ENCODE data around the gene TMX4. TPM values are rescaled to one million over a fixed set of nuclear protein-coding genes. Genes with fewer than 3 reads are reported as not detected.

TMX4 gene, protein sequence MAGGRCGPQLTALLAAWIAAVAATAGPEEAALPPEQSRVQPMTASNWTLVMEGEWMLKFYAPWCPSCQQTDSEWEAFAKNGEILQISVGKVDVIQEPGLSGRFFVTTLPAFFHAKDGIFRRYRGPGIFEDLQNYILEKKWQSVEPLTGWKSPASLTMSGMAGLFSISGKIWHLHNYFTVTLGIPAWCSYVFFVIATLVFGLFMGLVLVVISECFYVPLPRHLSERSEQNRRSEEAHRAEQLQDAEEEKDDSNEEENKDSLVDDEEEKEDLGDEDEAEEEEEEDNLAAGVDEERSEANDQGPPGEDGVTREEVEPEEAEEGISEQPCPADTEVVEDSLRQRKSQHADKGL
- total RNA-seq (2022; extraction: Qiagen RNA extraction; ENCODE audit: low read depth) = 13.4 to 15.2 TPM (median 13.8 TPM) in 5 replicates

DNA sequence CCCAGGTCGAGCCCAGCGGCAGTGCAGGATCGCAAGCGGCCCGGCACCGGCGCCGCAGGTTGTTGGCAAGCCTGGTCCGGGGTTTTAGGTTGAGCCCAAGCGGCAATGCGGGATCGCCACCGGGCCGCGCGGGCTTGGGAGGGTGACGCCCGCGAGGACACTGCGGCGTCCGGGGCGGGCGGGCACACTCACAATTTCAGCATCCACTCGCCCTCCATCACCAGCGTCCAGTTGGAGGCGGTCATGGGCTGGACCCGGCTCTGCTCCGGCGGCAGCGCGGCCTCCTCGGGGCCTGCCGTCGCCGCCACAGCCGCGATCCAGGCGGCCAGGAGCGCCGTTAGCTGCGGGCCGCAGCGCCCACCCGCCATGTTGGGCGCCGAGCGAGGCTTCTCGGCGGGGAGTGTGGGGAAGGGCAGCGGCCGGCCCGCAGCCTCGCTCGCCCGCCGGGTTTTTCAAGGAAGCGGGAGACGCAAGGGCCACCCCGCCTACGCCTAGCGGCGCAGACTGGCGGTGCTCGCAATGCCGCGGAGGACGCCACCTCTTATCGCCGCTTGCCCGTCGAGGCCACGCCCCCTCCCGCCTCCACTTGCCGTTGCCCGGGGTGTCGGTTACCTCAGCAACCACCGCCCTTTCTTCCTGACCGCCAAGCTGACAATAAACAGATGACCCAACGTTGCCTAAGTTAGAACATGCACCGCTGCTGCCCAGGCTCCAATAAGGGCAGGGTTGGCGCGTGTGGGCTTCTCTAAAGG is at the start of gene TMX4:
Gene TMX4, minus strand, starts transcription at position 516 of the 752 bp plus-strand sequence. Its CDS starts 148 bp downstream, at position 368.

DNA sequence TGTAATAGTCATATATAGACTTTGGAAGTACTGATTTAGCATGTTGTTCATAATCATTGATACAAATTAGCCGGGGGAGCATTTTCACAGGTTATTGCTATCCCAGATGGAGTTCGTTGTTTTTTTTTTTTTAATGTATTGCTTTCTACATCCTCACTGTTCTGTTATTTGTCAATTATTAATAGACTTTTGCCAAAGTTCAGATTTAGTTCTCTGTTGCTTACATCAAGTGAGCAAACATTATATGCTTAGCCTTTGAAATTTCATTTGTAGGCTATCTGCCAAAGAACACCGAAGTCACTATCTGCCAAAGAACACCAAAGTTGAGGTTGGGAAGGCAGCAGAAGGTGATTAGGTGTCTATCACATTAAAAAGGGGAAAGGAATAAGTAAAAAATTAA is 79.2 kb downstream of the TMX4 start, which contains the start of gene HAO1:
Gene HAO1, minus strand, starts transcription at position 118 of the 400 bp plus-strand sequence. Its CDS starts 36 bp downstream, at position 82.

Other genes starting within 250 kb of the TMX4 start
- gene HAO1, start 79.3 kb downstream of the TMX4 start, total RNA-seq (2022; extraction: Qiagen RNA extraction; ENCODE audit: low read depth) = not detected in 5 replicates
- gene PLCB1, start 112.5 kb upstream of the TMX4 start, total RNA-seq (2022; extraction: Qiagen RNA extraction; ENCODE audit: low read depth) = 0.34 to 1.0 TPM (median 0.61 TPM) in 5 replicates